Ovary (tissue), 10 donors: ENCODE results near the gene IFNAR2. TPM values are rescaled to one million over a fixed set of nuclear protein-coding genes. Genes with fewer than 3 reads are reported as not detected.

Experiments
- DNase-seq, 5 donors: peaks; one replicate each; pipeline ENCODE4 v3.0.0-alpha.2; 2019 to 2020
- H3K27ac ChIP-seq, 2 donors: fragments of 200-600 bp; one replicate each; pipeline versions ENCODE4 v1.5.1 to v1.8.0; 2019 to 2022
- H3K27me3 ChIP-seq: fragments of 200-600 bp; one replicate; pipeline ENCODE4 v1.8.0; 2022
- H3K36me3 ChIP-seq: fragments of 200-600 bp; sonication (generic); one replicate; pipeline ENCODE4 v1.5.1; 2019
- H3K4me1 ChIP-seq: one replicate; pipeline ENCODE4 v1.8.1; 2013; ENCODE audit warnings: mild to moderate bottlenecking, moderate library complexity; ENCODE audit not compliant: insufficient read depth
- H3K4me3 ChIP-seq: fragments of 200-600 bp; sonication (generic); one replicate; pipeline ENCODE4 v1.5.1; 2017
- H3K9me3 ChIP-seq, 2 donors: fragments of 200-600 bp in 1 of 2; sonication (generic) in 1 of 2; one replicate each; pipeline versions ENCODE4 v1.5.1 to v1.8.1; 2013 to 2019; ENCODE audit warnings: mild to moderate bottlenecking in 1 of 2, moderate library complexity in 1 of 2
- EP300 ChIP-seq: sonication (generic); formaldehyde crosslinking; IDR thresholded peaks from one replicate; pipeline ENCODE4 v1.6.1; 2017; ENCODE audit warnings: antibody characterized with exemption
- POLR2A ChIP-seq: fragments of 450-650 bp; IDR thresholded peaks from one replicate; pipeline ENCODE4 v1.6.1; 2017; ENCODE audit warnings: antibody characterized with exemption, mild to moderate bottlenecking, moderate library complexity
- WGBS, 3 donors: extraction: QIAGEN DNeasy Blood & Tissue Kit in 1 of 3; methylation state at CpG; one replicate each; pipeline versions ENCODE4 v1.1.5 to v1.1.7; 2013 to 2017; 5-methylcytosine and 5-hydroxymethylcytosine counted together
- intact Hi-C, 4 donors: fragments of 100-400 bp; cut with DNase I; formaldehyde crosslinking; loops; one replicate each; pipeline versions ENCODE4 v1.11.0 to v1.15.1; 2022 to 2023
- long read RNA-seq, 3 donors: library from polyadenylated mRNA in 2 of 3; unstranded in 2 of 3; transcript quantifications; one replicate each; pipeline ENCODE4 v2.0.0 and lab custom pipeline, GENCODE V29; 2021 to 2026
- polyA plus RNA-seq, 2 donors: library from polyadenylated mRNA; stranded (reverse); fragments of 200-250 nt in 1 of 2; fragments of 350-450 nt in 1 of 2; fragmentation: Illumina TruSeq in 1 of 2; extraction: RNeasy Lipid Tissue Mini Kit (QIAGEN cat#74804) in 1 of 2; gene quantifications; one replicate each; pipeline ENCODE4 v1.2.3, GENCODE V29; 2013 to 2014
- total RNA-seq, 7 donors: library from RNA; depleted of rRNA in 2 of 7; stranded (reverse); fragments of >200 nt in 2 of 7; fragmentation: NEBNext Ultra II Directional in 3 of 7; extraction: Animal tissue kit (Norgen Biotek cat#: 25700) in 3 of 7; gene quantifications; one replicate each; pipeline versions ENCODE4 v1.1.0 to v1.2.4, GENCODE V29; 2016 to 2023
- TF ChIP-seq, protein P1 (sequence below), 3 donors: fragments of 450-650 bp in 2 of 3; fragments of 200-600 bp in 1 of 3; IDR thresholded peaks; one replicate each; pipeline versions ENCODE4 v1.5.1 to v1.8.0; 2016 to 2022; ENCODE audit warnings: antibody characterized with exemption in 3 of 3, mild to moderate bottlenecking in 1 of 3
- donor health status: DM: no; HTN: no; CAD: no; lungs with moderate emphysema.
- donor health status: DM: no; HTN: no; CAD: no.
- donor health status: Bipolar disorder and iron deficiency.
- donor health status: DM: yes; HTN: yes; CAD: no.
- donor health status: DM: no; HTN: no; CAD: no.
- donor health status: DM: yes; HTN: yes; CAD: no.

The IFNAR2 gene
- 10 to 100 TPM; 10.8 to 27.5 (median 20.5) TPM for total RNA-seq
- 10 to 100 TPM; 13.8 to 30.4 TPM for polyA plus RNA-seq
- long read RNA-seq, donor 1, full-length matches to known transcripts: 50 of 56 reads
- long read RNA-seq, donor 1, partial matches to known transcripts: 0 of 56 reads
- long read RNA-seq, donor 1, other reads (novel, unspliced or antisense): 6 of 56 reads
- long read RNA-seq, donor 2, partial matches to known transcripts: 0 of 1 reads
- long read RNA-seq, donor 2, other reads (novel, unspliced or antisense): 0 of 1 reads
- long read RNA-seq, donor 3, full-length matches to known transcripts: 11 of 18 reads
- long read RNA-seq, donor 3, partial matches to known transcripts: 1 of 18 reads
- long read RNA-seq, donor 3, other reads (novel, unspliced or antisense): 6 of 18 reads

DNA sequence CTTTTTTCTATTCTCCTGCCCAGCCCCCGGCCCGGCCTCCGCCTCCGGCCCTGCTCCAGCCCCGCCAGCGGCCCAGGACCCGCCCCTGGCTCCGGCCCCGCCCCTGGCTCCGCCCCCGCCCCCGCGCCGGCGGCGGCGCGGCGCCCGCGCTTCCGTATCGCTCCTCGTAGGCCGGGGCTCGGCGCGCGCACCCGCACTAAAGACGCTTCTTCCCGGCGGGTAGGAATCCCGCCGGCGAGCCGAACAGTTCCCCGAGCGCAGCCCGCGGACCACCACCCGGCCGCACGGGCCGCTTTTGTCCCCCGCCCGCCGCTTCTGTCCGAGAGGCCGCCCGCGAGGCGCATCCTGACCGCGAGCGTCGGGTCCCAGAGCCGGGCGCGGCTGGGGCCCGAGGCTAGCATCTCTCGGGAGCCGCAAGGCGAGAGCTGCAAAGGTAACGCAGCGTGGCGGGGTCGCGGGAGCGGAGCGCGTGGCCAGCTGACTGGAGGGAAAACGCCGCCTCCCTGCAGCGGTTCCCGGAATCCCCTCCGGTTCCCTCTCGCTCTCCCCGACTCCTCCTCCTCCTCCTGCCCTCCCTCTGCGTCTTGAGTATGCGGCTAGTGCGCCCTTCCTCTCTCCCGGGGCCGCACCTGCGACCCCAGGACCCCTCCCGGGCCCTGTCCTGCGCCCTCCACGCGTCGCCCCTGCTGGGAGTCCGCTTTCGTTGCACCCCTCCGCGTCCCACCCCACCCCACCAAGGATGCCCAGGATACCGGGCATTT is at the start of gene IFNAR2:
Gene IFNAR2, plus strand, starts transcription at position 155 of the 761 bp plus-strand sequence. CDS start 11,985 bp downstream, outside the sequence.
- peak; percentile 68 to 89 (median 78) for DNase-seq
- H3K27me3 ChIP-seq: no peaks in the 10 kb centered on the region
- peak within 1 kb of the TSS; percentile 76 for H3K4me3 ChIP-seq
- peaks cover 3% of the 10 kb centered on the region for H3K4me1 ChIP-seq
- 1% methylated on average over 38 to 95 of the region's 95 CpGs for WGBS, 3 donors
- H3K9me3 ChIP-seq: no peaks in the 10 kb centered on the region
- intact Hi-C loops: no loop called here
- peak within 1 kb of the TSS; percentile 81 to 92 for H3K27ac ChIP-seq
- no peak for TF ChIP-seq EP300
- TF ChIP-seq, protein P1, sequence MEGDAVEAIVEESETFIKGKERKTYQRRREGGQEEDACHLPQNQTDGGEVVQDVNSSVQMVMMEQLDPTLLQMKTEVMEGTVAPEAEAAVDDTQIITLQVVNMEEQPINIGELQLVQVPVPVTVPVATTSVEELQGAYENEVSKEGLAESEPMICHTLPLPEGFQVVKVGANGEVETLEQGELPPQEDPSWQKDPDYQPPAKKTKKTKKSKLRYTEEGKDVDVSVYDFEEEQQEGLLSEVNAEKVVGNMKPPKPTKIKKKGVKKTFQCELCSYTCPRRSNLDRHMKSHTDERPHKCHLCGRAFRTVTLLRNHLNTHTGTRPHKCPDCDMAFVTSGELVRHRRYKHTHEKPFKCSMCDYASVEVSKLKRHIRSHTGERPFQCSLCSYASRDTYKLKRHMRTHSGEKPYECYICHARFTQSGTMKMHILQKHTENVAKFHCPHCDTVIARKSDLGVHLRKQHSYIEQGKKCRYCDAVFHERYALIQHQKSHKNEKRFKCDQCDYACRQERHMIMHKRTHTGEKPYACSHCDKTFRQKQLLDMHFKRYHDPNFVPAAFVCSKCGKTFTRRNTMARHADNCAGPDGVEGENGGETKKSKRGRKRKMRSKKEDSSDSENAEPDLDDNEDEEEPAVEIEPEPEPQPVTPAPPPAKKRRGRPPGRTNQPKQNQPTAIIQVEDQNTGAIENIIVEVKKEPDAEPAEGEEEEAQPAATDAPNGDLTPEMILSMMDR (IDR thresholded peaks at IDR 0.05): no peak
- peak; percentile 59 for TF ChIP-seq POLR2A
- no peaks in the 10 kb centered on the region for H3K36me3 ChIP-seq

DNA sequence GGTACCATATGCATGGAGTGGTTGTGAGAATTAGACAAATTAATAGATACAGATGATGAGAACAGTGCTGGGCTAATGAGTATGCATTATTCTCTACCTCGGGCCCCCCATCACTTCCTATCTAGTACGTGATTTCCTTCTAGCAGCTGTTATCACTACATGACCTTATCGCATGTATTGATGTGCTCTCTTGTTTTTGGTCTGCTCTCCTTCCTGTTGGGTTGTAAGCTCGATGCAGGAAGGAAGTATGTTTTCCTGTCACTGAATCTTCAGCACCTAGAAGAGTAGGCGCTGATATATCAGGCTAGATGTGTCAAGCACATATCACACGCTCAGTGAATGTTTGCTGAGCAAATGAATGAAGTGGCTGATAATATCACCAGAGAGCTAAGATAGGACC is 43.9 kb upstream of the IFNAR2 start:
- Histone ChIP-seq H3K27ac (no peak overlapping the region), H3K9me3 (no peaks in the 10 kb centered on the region), H3K27me3 (no peaks in the 10 kb centered on the region), H3K36me3 (no peaks in the 10 kb centered on the region), H3K4me3 (no peak overlapping the region), H3K4me1 (no peaks in the 10 kb centered on the region)
- WGBS, 3 donors: 78 to 82% (median 79%) methylated on average over 6 of the region's 6 CpGs
- DNase-seq: no peak
- intact Hi-C loops: no loop called here
- TF ChIP-seq POLR2A (no peak), EP300 (no peak)
- TF ChIP-seq, protein P1 (IDR thresholded peaks at IDR 0.05): no peak

DNA sequence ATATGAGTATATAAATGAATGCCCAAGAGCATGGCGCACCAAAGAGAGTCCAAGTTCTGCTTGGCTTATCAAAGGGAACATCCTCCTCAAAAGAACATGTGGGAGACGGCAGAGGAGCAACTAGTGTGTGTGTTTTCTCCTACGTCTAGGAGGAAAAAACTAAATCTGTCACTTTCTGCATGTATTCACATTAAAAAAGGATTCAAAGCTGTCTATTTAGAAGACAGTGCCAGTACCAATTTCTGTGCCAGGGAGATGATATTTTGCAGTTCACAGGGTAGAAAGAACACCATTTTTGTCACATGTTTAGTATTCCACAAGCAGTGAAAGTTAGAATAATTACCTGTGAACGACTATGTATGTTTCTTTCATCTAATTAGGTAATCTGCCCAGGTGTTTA is 42.5 kb upstream of the IFNAR2 start:
- DNase-seq: no peak
- no peak overlapping the region for H3K27ac ChIP-seq
- TF ChIP-seq EP300 (no peak), POLR2A (no peak)
- TF ChIP-seq, protein P1 (IDR thresholded peaks at IDR 0.05): no peak
- no peaks in the 10 kb centered on the region for H3K9me3 ChIP-seq
- no peak overlapping the region for H3K4me3 ChIP-seq
- 31 to 38% (median 33%) methylated on average over 4 of the region's 4 CpGs for WGBS, 3 donors
- H3K4me1 ChIP-seq: no peaks in the 10 kb centered on the region
- intact Hi-C loops: no loop called here
- no peaks in the 10 kb centered on the region for H3K36me3 ChIP-seq
- no peaks in the 10 kb centered on the region for H3K27me3 ChIP-seq

DNA sequence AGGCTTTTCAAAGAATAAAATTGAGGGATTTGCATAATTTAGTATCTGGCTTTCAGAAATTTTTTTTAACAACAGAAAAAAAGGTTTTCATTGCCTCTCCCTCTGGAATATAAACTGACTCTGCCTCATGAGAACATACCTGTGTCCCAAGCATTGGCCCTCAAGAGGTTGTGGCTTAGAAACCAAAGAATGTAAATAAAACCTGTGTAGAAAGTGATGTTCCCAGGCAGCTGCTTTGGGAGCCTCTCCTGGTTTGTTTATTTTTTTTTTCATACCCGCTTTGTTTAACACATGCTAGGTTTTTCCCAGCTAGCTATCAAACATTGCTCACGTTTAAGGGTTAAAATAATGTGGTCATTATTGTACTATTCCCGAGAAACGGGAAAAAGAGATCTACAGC is 40.5 kb upstream of the IFNAR2 start:
- TF ChIP-seq POLR2A (no peak), EP300 (no peak)
- TF ChIP-seq, protein P1 (IDR thresholded peaks at IDR 0.05): no peak
- Histone ChIP-seq H3K9me3 (no peaks in the 10 kb centered on the region), H3K4me3 (no peak overlapping the region), H3K4me1 (no peaks in the 10 kb centered on the region), H3K27ac (no peak overlapping the region), H3K36me3 (no peaks in the 10 kb centered on the region), H3K27me3 (no peaks in the 10 kb centered on the region)
- DNase-seq: no peak
- WGBS, 3 donors: 12 to 17% (median 13%) methylated on average over 4 of the region's 4 CpGs
- intact Hi-C loops: no loop called here
